ENCODE measurements around the gene SRSF1.

Gene SRSF1

GRCh38 chr17:57957120-57957850, 49.8 kb downstream of the SRSF1 start:
- TF ChIP-seq, protein P1, sequence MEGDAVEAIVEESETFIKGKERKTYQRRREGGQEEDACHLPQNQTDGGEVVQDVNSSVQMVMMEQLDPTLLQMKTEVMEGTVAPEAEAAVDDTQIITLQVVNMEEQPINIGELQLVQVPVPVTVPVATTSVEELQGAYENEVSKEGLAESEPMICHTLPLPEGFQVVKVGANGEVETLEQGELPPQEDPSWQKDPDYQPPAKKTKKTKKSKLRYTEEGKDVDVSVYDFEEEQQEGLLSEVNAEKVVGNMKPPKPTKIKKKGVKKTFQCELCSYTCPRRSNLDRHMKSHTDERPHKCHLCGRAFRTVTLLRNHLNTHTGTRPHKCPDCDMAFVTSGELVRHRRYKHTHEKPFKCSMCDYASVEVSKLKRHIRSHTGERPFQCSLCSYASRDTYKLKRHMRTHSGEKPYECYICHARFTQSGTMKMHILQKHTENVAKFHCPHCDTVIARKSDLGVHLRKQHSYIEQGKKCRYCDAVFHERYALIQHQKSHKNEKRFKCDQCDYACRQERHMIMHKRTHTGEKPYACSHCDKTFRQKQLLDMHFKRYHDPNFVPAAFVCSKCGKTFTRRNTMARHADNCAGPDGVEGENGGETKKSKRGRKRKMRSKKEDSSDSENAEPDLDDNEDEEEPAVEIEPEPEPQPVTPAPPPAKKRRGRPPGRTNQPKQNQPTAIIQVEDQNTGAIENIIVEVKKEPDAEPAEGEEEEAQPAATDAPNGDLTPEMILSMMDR (IDR thresholded peaks at IDR 0.05; ENCODE audit: control insufficient read depth, insufficient read depth, low read depth, low read length, missing control alignments): no peak
- DNase-seq (ENCODE audit: low read depth): no peak
- H3K4me3 ChIP-seq (ENCODE audit: control insufficient read depth, low read depth, low read length): no peak overlapping the region

DNA sequence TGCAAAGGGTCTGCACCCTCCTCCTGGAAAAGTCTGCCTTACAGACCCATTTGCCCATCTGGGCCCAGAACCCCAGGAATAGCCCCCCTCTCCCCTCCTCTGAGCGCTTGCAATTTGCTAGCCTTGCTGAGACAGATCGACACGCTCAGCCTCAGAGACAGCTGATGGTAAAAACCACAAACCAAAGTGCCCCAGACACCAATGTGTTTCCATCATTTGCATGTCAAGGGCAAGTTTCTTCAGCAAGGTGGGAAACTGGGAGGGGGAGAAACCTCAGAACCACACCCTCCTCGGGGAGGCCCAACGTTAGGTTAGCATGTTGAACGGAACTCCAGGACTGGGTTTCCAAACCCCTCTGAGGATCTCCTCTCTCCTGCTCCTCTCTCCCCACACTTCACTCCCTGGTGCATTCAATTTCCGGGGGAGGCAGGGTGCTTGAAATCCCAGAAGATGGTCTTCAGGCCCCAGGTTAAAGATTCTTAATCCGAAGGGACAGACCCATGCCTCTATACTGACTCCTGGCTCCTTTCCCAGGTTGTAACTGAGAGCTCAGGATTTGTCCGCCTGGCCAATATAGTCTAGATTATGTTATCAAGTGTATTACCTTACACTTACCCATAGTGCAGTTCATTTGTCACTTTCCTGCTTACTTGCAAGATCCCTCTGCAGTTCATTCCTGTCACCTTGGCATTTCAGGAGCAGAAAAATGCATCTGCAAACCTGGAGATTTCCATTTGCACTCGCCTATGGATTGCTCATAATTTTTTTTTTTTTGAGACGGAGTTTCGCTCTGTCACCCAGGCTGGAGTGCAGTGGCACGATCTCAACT, 50.5 kb downstream of the SRSF1 start:
- H3K4me3 ChIP-seq (ENCODE audit: control insufficient read depth, low read depth, low read length): no peak overlapping the region
- TF ChIP-seq, protein P1 (IDR thresholded peaks at IDR 0.05; ENCODE audit: control insufficient read depth, insufficient read depth, low read depth, low read length, missing control alignments): no peak
- no peak for DNase-seq (ENCODE audit: low read depth)

DNA sequence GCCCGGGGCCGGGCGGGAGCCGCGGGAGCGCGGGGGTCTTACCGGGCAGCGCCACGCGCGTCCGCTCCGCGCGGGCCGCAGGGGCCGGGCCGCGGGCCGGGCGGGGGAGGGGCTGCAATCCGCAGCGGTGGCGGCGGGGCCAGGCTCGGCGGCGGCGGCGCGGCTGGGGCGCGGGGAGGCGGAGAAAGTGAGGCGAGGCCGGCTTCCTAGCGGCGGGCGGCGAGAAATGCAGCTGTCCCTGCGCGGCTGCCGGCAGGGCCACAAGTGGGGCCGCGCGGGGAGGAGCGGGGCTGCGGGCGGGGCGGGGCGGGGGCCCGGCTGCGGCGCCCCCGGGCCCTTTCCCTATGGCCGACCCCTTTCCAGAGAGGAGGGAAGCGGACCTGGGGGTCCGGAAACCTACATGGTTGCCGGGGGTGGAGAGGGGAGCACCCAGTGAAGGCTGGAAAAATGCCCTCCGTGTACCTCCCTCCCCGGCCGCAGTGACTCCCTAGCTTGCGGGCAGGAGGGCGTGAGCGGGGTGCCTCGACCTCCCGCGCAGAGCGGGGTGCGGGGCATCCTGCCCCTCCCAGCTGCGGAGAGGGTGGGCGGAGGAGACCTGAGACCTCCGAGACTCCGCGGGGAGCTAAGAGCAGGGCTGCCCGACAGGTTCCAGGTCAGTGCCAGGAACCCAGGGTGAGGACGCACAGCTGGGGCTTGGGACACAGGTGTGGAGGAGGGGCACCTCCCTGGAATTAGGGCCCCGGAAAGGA, 51.7 kb downstream of the SRSF1 start, which contains the start of gene CUEDC1:
Gene CUEDC1, minus strand, starts transcription at position 230 of the 749 bp plus-strand sequence. CDS start 69,848 bp downstream, outside the sequence.
- DNase-seq (ENCODE audit: low read depth): no peak
- TF ChIP-seq, protein P1 (IDR thresholded peaks at IDR 0.05; ENCODE audit: control insufficient read depth, insufficient read depth, low read depth, low read length, missing control alignments): peak; percentile 31
- peak within 1 kb of the TSS; percentile 73 for H3K4me3 ChIP-seq (ENCODE audit: control insufficient read depth, low read depth, low read length)

DNA sequence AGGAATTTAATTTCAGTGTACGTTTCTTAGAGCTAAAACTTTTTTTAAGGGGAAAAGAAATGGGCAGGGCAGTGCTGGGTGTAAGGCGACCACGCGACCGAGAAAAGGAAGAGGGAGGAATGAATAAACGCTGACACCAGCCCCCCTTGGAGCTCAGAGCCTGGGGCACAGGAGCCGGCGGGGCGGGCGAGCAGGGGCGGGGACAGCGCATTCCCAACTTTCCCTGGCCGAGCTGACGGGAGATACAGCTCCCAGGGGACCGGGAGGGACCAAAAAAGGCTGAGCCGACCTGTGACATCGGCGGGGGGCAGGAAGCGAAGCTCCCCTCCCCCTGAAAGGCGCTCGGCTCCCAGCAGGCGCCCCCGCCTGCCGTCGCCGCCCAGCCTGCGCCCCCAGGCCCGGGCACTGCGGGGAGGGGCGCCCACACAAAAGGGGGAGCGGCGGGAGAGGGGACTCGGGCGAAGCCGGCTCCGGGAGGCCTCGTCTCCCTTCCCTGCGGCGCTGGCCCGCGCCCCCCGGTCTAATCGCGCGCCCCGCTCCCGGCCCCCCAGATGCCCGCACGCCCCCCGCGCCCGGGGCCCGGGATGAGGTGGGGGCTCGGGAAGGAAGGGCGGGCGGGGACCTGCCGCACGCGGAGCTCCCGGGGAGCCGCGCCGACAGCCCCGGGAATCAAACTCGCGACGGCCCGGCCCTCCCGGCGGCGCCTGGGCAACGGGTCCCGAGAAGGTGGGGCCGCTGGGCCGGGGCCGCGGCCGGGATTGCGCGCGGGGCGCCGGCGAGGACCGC, 52.5 kb downstream of the SRSF1 start:
- peak overlapping the region; percentile 73 for H3K4me3 ChIP-seq (ENCODE audit: control insufficient read depth, low read depth, low read length)
- TF ChIP-seq, protein P1 (IDR thresholded peaks at IDR 0.05; ENCODE audit: control insufficient read depth, insufficient read depth, low read depth, low read length, missing control alignments): no peak
- no peak for DNase-seq (ENCODE audit: low read depth)

GRCh38 chr17:57953705-57954396, 53.2 kb downstream of the SRSF1 start:
- peak overlapping the region; percentile 73 for H3K4me3 ChIP-seq (ENCODE audit: control insufficient read depth, low read depth, low read length)
- TF ChIP-seq, protein P1 (IDR thresholded peaks at IDR 0.05; ENCODE audit: control insufficient read depth, insufficient read depth, low read depth, low read length, missing control alignments): no peak
- no peak for DNase-seq (ENCODE audit: low read depth)

All from AG09309 (cell line).